ENCODE measurements around the gene UTP20. TPM values are rescaled to one million over a fixed set of nuclear protein-coding genes. Genes with fewer than 3 reads are reported as not detected.
A peak's percentile ranks its signal among the peaks of the same experiment; 100 is the strongest.
"Not testable (repeated sequence)": the region's sequence is repeated elsewhere in the genome, so short reads cannot be mapped to it uniquely, and the experiment has no call there.

UTP20 gene
- polyA plus RNA-seq, 4 donors: 16.7 to 18.9 (median 17.6) TPM

- DNase-seq (ENCODE audit: low read depth in 4 of 4, low spot score in 2 of 4): no peak
Observed at GRCh38 chr12:101325590-101325989, 45.7 kb downstream of the UTP20 start.

DNA sequence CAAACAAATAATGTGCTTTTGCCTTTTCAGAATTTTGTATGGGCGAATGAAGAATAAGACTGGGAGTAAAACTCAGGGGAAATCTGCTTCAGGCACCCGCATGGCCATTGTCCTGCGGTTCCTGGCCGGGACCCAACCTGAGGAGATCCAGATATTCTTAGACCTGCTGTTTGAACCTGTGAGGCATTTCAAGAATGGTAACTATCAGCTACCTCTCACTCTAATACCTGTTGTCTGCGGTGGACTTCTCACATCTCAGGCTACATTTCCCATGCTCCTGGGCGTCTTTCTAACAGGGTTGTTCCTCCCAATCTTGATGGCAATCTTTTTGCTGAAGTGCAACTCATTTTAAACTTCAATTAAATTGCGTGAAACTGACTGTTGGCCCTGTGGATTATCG is 47.1 kb downstream of the UTP20 start:
- no peak for DNase-seq (ENCODE audit: low read depth in 4 of 4, low spot score in 2 of 4)

DNA sequence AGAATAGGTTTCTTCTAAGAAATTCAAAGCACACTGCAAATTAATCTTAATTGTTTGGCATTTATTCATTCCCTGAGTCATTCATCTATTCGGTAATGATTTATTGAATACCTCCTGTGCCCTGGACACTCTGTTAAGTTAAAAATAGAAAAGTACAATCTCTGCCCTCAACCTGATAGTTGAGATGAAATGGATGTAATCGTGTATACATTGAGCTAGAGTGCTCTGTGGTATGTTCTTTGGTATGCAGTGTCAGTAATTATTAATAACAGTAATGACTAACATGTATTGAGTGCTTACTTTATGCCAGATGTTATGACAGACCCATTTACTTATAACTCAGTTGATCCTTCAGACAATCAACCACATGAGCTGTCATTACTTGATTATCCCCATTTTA is 47.6 kb downstream of the UTP20 start:
- DNase-seq (ENCODE audit: low read depth in 4 of 4, low spot score in 2 of 4): no peak

- no peak for DNase-seq (ENCODE audit: low read depth in 4 of 4, low spot score in 2 of 4)
Observed at GRCh38 chr12:101328917-101329316, 49.0 kb downstream of the UTP20 start.

GRCh38 chr12:101330631-101331030 is 50.7 kb downstream of the UTP20 start:
- no peak for DNase-seq (ENCODE audit: low read depth in 4 of 4, low spot score in 2 of 4)

- no peak for DNase-seq (ENCODE audit: low read depth in 4 of 4, low spot score in 2 of 4)
Observed at GRCh38 chr12:101336437-101336836, 56.5 kb downstream of the UTP20 start.

DNA sequence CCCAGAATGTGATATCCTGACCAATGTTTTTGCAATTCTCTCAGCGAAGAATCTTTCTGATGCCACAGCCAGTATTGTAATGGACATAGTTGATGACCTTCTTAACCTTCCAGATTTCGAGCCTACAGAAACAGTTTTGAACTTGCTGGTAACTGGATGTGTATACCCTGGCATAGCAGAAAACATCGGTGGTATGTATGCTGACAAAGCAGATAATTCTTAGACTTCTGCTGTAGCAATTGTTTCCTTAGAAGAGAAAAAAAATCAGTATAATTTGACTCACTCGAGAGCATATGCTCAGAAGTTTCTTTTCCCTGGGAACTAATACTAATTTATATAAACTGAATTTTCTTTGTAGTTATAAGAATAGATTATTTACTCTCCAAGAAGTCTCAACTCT is 58.2 kb downstream of the UTP20 start:
- no peak for DNase-seq (ENCODE audit: low read depth in 4 of 4, low spot score in 2 of 4)

DNA sequence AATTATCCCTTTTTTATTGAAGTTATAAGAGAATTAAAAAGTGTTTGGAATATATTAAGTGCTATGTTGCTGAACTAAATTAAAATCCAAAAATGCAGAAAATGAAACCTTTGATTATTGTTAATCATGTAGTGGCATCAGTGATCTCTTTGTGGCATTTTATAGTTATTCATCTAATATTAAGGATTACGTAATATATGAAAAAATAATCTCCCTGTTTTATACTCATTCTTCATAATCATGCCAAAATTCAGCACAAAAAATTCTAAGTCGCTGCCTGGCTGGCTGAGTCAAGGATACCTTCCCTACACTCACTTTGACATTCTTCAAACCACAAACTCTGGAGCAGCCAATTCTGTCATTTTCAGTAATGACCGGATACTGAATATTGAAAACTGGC is 64.0 kb downstream of the UTP20 start:
- DNase-seq (ENCODE audit: low read depth in 4 of 4, low spot score in 2 of 4): no peak

DNA sequence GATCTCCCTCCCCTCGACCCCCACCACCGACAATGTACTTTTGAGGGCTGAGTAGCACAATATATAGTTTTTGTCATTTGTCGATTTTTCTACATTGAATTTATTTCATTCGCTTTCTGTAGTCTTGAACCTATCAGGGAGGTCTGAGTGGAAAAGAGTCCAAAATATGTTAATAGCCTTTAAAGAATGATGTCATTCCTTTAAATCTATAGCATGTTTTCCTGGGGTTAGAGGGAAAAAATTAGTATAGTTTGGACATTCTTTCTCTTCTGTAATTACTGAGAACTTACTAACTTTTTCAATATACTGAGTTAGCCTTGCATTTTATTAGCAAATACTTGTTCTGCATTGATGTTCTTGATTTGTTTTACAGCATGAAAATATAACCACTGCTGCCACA is 71.8 kb downstream of the UTP20 start:
- no peak for DNase-seq (ENCODE audit: low read depth in 4 of 4, low spot score in 2 of 4)

DNA sequence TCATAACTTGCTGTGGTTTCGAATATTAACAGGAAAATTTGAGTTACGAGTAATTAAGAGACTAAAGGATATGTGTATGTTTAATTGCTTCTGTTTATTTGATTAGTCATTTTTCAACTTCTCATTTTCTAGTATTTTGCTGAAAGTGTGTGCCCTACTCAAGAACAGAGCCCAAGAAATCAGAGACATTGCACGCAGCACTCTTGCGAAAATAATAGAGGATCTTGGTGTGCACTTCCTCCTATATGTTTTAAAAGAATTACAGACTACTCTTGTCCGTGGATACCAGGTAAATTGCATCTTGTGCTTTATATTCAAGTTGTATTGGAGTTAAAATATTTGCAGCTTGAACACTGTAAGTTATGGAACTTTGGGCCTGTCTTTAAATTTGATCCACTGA is 76.9 kb downstream of the UTP20 start:
- no peak for DNase-seq (ENCODE audit: low read depth in 4 of 4, low spot score in 2 of 4)

GRCh38 chr12:101361455-101361854 is 81.5 kb downstream of the UTP20 start:
- DNase-seq (ENCODE audit: low read depth in 4 of 4, low spot score in 2 of 4): no peak

DNA sequence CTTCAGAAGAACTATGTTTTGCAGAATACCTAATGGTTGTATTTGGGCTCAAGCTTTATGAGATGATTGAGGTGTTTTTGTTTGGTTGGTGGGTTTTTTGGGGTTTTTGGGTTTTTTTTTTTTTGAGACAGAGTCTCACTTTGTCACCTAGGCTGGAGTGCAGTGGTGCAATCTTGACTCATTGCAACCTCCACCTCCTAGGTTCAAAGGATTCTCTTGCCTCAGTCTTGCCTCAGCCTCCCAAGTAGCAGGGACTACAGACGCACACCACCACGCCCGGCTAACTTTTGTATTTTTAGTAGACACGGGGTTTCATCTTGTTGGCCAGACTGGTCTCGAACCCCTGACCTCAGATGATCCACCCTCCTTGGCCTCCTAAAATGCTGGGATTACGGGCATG is 88.1 kb downstream of the UTP20 start:
- DNase-seq (ENCODE audit: low read depth in 4 of 4, low spot score in 2 of 4): no peak

- no peak for DNase-seq (ENCODE audit: low read depth in 4 of 4, low spot score in 2 of 4)
Observed at GRCh38 chr12:101372431-101372830, 92.5 kb downstream of the UTP20 start.

DNA sequence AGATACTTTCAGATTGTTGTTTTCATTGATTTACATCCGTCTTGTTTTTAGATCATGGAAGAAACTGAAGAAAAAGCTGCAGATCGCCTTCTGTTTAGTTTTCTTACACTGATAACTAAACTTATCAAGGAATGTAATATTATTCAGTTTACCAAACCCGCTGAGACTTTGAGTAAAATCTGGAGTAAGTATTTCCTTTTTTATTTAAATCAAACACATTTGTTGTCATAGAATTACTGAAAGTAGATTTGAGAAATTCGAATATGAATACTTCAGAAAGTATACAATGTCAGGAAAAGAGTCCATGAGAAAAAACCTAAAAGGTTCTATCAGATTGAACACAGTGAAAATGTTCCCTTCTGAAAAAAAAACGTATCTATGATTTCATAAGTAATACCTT is 95.7 kb downstream of the UTP20 start:
- no peak for DNase-seq (ENCODE audit: low read depth in 4 of 4, low spot score in 2 of 4)

DNA sequence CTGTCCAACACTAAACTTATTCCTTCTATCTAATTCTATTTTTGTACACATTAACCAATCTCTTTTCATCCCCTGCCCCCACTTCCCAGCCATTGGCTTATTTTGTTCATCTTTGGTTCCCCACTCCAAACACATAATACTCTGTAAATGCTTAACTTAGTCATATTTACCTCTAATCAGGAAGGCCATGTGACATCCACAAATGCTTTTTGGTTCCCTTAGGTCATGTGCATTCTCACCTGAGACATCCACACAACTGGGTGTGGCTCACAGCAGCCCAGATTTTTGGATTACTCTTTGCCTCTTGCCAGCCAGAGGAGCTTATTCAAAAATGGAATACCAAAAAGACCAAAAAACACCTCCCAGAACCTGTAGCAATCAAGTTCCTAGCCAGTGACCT is 99.2 kb downstream of the UTP20 start:
- no peak for DNase-seq (ENCODE audit: low read depth in 4 of 4, low spot score in 2 of 4)

DNA sequence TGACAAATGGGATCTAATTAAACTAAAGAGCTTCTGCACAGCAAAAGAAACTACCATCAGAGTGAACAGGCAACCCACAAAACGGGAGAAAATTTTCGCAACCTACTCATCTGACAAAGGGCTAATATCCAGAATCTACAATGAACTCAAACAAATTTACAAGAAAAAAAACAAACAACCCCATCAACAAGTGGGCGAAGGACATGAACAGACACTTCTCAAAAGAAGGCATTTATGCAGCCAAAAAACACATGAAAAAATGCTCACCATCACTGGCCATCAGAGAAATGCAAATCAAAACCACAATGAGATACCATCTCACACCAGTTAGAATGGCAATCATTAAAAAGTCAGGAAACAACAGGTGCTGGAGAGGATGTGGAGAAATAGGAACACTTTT is 111.3 kb downstream of the UTP20 start:
- DNase-seq (ENCODE audit: low read depth in 4 of 4, low spot score in 2 of 4): not testable (repeated sequence)

DNA sequence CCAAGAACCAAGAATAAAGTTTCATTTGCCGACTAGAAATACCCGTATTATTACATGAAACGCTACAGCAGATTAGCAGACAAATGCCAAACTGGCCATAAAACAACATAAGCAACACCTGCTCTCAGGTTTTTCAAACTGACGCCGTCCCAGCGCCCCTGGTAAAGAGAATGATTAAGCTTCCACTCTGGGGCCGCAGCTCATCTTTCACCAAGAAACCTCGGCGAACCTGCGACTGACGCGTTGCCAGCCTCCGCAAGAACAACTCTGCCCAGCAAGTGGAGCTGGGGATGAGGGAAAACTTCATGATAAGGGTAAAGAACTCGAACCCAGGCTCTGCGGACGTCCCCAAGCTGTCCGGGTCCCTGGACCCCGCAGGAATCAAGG is 127.1 kb downstream of the UTP20 start:
- DNase-seq (ENCODE audit: low read depth in 4 of 4, low spot score in 2 of 4): peak in 1 of 4 donors; percentile 17

GRCh38 chr12:101407436-101408345 is 127.8 kb downstream of the UTP20 start, which contains the start of gene ARL1:
Gene ARL1, minus strand, starts transcription at chr12:101407772. Its CDS starts 127 bp downstream, at chr12:101407645.
- peak; percentile 83 to 99 (median 89) for DNase-seq (ENCODE audit: low read depth in 4 of 4, low spot score in 2 of 4)

GRCh38 chr12:101410169-101410568 is 130.3 kb downstream of the UTP20 start:
- DNase-seq (ENCODE audit: low read depth in 4 of 4, low spot score in 2 of 4): not testable (repeated sequence)

GRCh38 chr12:101414533-101415119 is 134.7 kb downstream of the UTP20 start:
- peak in 2 of 4 donors; percentile 26 to 51 for DNase-seq (ENCODE audit: low read depth in 4 of 4, low spot score in 2 of 4)

- no peak for DNase-seq (ENCODE audit: low read depth in 4 of 4, low spot score in 2 of 4)
Observed at GRCh38 chr12:101415228-101415627, 135.3 kb downstream of the UTP20 start.

DNA sequence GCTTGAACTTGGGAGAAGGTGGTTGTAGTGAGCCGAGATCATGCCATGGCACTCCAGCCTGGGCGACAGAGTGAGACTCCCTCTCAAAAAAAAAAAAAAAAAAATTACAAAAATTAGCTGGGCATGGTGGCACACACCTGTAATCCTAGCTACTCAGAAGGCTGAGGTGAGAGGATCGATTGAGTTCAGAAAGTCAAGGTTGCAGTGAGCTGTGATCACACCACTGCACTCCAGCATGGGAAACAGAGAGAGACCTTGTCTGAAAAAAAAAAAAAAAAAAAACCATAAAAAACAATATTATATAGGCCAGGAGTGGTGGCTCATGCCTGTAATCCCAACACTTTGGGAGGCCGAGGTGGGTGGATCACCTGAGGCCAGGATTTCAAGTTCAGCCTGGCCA is 142.2 kb downstream of the UTP20 start:
- DNase-seq (ENCODE audit: low read depth in 4 of 4, low spot score in 2 of 4): not testable (repeated sequence)

Data from left renal cortex interstitium (tissue), 4 donors.